Aorta (tissue), 5 donors: ENCODE results near the gene C9orf72. TPM values are rescaled to one million over a fixed set of nuclear protein-coding genes. Genes with fewer than 3 reads are reported as not detected.

Experiments used
- ATAC-seq: fragments of 200-7000 bp; cut with Tn5 transposase; one replicate; pipeline ENCODE4 v1.9.1; 2022; ENCODE audit warnings: moderate library complexity; ENCODE audit not compliant: low FRiP score
- DNase-seq, 2 donors: peaks; one replicate each; pipeline ENCODE4 v3.0.0-alpha.2; 2020
- H3K27ac ChIP-seq, 2 donors: one replicate each; pipeline ENCODE4 v1.5.1; 2013; ENCODE audit warnings: low read length in 2 of 2, mild to moderate bottlenecking in 2 of 2, moderate library complexity in 2 of 2, control low read depth in 1 of 2, inconsistent platforms in 1 of 2, low read depth in 1 of 2
- H3K27me3 ChIP-seq, 2 donors: one replicate each; pipeline ENCODE4 v1.6.1; 2013; ENCODE audit warnings: control low read depth in 1 of 2, low read length in 1 of 2, mild to moderate bottlenecking in 1 of 2, moderate library complexity in 1 of 2; ENCODE audit not compliant: insufficient read depth in 2 of 2, control insufficient read depth in 1 of 2
- H3K36me3 ChIP-seq, 2 donors: one replicate each; pipeline ENCODE4 v1.6.1; 2013; ENCODE audit warnings: control low read depth in 1 of 2, low read length in 1 of 2, mild to moderate bottlenecking in 1 of 2; ENCODE audit not compliant: insufficient read depth in 2 of 2, control insufficient read depth in 1 of 2
- H3K4me1 ChIP-seq, 2 donors: one replicate each; pipeline ENCODE4 v1.6.1; 2013; ENCODE audit warnings: low read length in 2 of 2, control low read depth in 1 of 2, mild to moderate bottlenecking in 1 of 2, moderate library complexity in 1 of 2; ENCODE audit not compliant: insufficient read depth in 2 of 2, control insufficient read depth in 1 of 2
- H3K4me3 ChIP-seq, 2 donors: one replicate each; pipeline ENCODE4 v1.5.1; 2013; ENCODE audit warnings: low read length in 2 of 2, control low read depth in 1 of 2, mild to moderate bottlenecking in 1 of 2
- H3K9me3 ChIP-seq: one replicate; pipeline ENCODE4 v1.6.1; 2013; ENCODE audit warnings: mild to moderate bottlenecking, low read length; ENCODE audit not compliant: control insufficient read depth
- WGBS, 2 donors: extraction: QIAGEN DNeasy Blood & Tissue Kit; methylation state at CpG; one replicate each; pipeline ENCODE4 v1.1.7; 2013; 5-methylcytosine and 5-hydroxymethylcytosine counted together
- intact Hi-C, 2 donors: fragments of 100-400 bp; cut with DNase I; formaldehyde crosslinking; loops; one replicate each; pipeline versions ENCODE4 v1.14.2 to v1.15.0; 2022
- polyA plus RNA-seq, 2 donors: library from polyadenylated mRNA; stranded (reverse); fragments of 200-250 nt; gene quantifications; one replicate each; pipeline ENCODE4 v1.2.3, GENCODE V29; 2013
- total RNA-seq, 2 donors: library from RNA; stranded (reverse); fragmentation: NEBNext Ultra II Directional; extraction: Animal tissue kit (Norgen Biotek cat#: 25700); gene quantifications; one replicate each; pipeline ENCODE4 v1.2.1, GENCODE V29; 2021
- donor health status: healthy with polysubstance abuse.
- donor health status: Bipolar disorder and iron deficiency.
- donor health status: DM: no; HTN: no; CAD: no.
- donor health status: DM: no; HTN: no; CAD: no.
- donor health status: DM: yes; HTN: yes; CAD: no.

C9orf72 gene
- total and polyA plus RNA-seq, 4 donors, result 5.5 to 26.7 (median 16.4) TPM

DNA sequence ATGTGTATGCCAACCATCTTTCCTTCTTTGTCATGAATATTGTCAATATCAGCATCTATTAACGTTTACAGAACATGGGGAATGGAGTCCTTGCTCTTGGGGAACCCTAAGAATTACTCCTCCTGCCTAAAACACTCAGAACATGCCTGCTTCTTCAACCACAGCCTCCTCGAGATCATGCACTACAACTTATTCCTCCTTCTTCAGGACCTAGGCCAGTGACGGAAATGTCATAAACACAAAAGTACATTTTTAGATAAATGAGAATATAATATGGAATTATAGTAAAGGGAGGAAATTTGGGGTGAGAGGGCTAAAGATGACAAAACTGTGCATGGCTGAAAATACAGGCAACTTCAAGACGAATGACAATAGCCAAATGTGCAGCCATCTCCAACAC lies 52.3 kb downstream of the C9orf72 start:
- H3K4me1 ChIP-seq, result peaks cover 0 to 4% of the 10 kb centered on the region in 2 donors
- no peak overlapping the region for H3K4me3 ChIP-seq
- no peak for ATAC-seq
- H3K27me3 ChIP-seq, result no peaks in the 10 kb centered on the region
- intact Hi-C loops, result no loop called here
- no peak overlapping the region for H3K27ac ChIP-seq
- DNase-seq, result no peak
- no peaks in the 10 kb centered on the region for H3K36me3 ChIP-seq
- WGBS, 2 donors, result 85 to 91% methylated on average over 4 of the region's 4 CpGs
- no peaks in the 10 kb centered on the region for H3K9me3 ChIP-seq

DNA sequence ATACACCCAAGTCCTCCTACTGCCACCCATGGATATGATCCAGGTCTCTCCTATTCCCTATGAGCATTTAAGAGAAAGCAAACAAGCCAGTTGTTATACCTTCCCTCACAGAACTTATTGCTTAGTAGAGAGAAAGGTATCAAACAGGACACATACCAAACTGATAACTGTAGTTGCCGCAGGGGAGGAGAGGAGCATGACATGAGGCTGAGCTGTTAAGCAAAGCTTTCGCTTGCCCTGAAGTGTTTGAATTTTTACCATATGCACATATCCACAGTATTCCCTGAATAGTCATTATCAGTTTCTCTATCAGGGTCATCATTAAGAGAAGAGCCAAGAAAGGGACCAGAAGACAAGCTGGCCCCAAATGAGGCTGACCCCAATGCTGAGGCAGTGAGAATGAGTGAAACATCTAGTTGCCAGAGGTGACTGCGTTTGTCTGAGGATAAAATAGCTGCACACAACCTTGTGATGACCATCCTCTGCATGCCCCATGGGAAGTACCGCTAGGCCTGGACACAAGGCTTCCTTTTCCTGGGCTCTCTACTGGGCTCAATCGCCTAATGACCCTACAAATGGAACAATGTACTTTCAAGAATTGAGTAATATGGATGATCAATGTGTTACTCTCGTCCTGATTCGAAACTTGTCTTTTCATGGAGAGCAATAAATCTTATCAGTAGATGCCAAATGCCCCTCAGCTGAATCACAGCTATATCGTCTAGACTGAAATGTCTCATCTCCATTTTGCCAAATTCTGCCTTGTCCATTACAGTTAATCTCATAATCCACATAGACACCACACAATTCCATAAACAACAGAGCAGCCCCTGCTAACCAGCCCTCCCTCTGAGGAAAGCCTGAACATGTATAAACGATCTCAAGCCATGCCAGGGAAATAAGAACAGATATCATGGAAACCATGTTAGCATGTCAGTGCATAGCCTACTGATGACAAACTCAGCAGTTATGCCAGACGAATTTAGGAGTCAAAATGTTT lies 53.5 kb downstream of the C9orf72 start:
- no peaks in the 10 kb centered on the region for H3K36me3 ChIP-seq
- 88% methylated on average over 10 of the region's 10 CpGs for WGBS, 2 donors
- no peak overlapping the region for H3K4me3 ChIP-seq
- H3K27me3 ChIP-seq, result no peaks in the 10 kb centered on the region
- ATAC-seq, result no peak
- DNase-seq, result no peak
- no peak overlapping the region for H3K27ac ChIP-seq
- H3K9me3 ChIP-seq, result no peaks in the 10 kb centered on the region
- peaks cover 0 to 4% of the 10 kb centered on the region in 2 donors for H3K4me1 ChIP-seq
- intact Hi-C loops, result no loop called here

DNA sequence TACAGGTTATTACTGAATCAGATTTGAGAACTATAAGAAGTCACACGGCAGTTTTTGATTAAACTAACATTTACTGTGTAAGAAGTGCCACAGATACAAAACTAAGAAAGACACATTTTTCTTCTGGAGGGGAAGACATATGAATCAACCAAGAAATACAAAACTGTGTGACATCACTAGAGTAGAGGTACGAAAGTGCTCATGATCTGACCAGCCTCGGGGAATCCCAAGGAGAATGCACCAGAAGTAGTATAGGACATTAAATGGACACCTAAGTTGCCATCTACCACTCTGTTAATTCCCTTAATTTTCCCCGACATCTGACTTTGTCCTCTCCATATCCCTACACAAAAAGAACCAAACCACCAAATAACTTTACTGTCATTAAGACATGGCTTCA lies 54.5 kb downstream of the C9orf72 start:
- Histone ChIP-seq H3K4me1 (peaks cover 0 to 6% of the 10 kb centered on the region in 2 donors), H3K36me3 (no peaks in the 10 kb centered on the region), H3K9me3 (no peaks in the 10 kb centered on the region), H3K27ac (no peak overlapping the region), H3K27me3 (no peaks in the 10 kb centered on the region), H3K4me3 (no peak overlapping the region)
- ATAC-seq (no peak), DNase-seq (no peak)
- intact Hi-C loops, result no loop called here
- WGBS, 2 donors, result 93 to 94% methylated on average over 4 of the region's 4 CpGs

DNA sequence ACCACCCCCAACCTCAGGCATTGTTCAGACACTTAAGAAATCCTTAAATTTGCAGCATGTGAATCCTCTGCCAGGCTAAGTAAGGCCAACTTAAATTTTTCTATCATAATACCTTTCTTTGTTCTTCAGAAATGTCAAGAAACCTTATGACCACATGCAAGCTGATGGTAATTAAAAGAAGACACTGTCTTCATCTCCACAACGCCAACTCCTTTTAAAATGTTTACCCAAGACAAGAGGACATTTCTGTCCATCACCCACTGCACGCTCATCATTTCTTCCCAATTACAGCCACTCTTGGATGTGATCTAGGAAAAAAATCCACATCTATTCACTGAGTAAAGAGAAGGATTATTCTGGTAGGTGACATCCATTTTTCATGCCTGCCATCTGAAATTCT lies 55.3 kb downstream of the C9orf72 start:
- H3K27ac ChIP-seq, result no peak overlapping the region

DNA sequence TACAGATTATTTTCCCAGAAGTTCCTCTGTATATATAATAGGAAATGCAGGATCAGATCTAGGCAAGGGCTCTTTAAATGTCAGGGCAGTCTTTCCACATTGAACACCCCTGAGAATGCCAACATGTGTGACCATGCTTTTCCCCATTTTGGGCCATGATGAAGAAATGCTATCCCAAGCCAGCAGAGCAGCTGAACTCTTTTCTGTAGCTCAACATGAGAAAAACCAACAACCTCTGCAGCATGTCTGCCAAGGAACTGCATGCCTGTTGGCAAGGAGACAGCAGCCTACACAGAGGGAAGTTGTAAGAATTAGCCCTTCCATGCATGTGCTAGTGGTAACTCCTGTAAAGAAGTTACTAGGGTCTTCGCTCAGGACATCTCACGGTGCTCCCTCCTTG lies 58.7 kb downstream of the C9orf72 start:
- no peak overlapping the region for H3K27ac ChIP-seq
- no peak for ATAC-seq

More for the DNA sequence above, 55.3 kb downstream of the C9orf72 start:
- Histone ChIP-seq H3K27me3 (no peaks in the 10 kb centered on the region), H3K4me3 (no peak overlapping the region), H3K36me3 (no peaks in the 10 kb centered on the region), H3K9me3 (no peaks in the 10 kb centered on the region), H3K4me1 (peaks cover 0 to 6% of the 10 kb centered on the region in 2 donors)
- ATAC-seq, result no peak
- WGBS, 2 donors, result 97% methylated on average over 2 of the region's 2 CpGs
- no peak for DNase-seq
- intact Hi-C loops, result no loop called here

DNA sequence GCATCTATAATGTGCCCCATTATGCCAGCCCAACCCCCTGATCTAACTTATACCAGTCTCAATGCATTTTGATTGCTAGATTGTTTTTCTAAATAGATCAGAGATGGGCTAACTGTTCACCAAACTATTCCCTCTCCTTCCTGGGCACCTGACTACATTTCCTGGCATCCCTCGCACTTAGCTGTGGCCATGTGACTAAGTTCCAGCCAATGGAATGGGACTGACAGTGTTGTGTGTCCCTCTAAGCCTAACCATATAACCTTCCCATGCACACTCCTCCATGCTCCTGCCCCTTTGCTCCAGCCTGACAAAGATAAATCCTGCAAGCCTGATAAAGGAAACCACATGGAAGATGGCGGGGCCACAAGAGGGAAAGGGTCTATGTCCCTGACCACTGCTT lies 61.5 kb downstream of the C9orf72 start:
- no peak for ATAC-seq
- Histone ChIP-seq H3K4me1 (peaks cover 0 to 4% of the 10 kb centered on the region in 2 donors), H3K36me3 (no peaks in the 10 kb centered on the region), H3K27ac (no peak overlapping the region), H3K27me3 (peaks cover 0 to 2% of the 10 kb centered on the region in 2 donors), H3K9me3 (no peaks in the 10 kb centered on the region), H3K4me3 (no peak overlapping the region)
- 89 to 98% methylated on average over 2 of the region's 2 CpGs for WGBS, 2 donors
- intact Hi-C loops, result no loop called here
- DNase-seq, result no peak

More for the DNA sequence above, 58.7 kb downstream of the C9orf72 start:
- H3K36me3 ChIP-seq, result no peaks in the 10 kb centered on the region
- no peaks in the 10 kb centered on the region for H3K9me3 ChIP-seq
- 85 to 93% methylated on average over 2 of the region's 2 CpGs for WGBS, 2 donors
- intact Hi-C loops, result no loop called here
- H3K4me1 ChIP-seq, result peaks cover 0 to 4% of the 10 kb centered on the region in 2 donors
- no peak overlapping the region for H3K4me3 ChIP-seq
- DNase-seq, result no peak
- no peaks in the 10 kb centered on the region for H3K27me3 ChIP-seq

DNA sequence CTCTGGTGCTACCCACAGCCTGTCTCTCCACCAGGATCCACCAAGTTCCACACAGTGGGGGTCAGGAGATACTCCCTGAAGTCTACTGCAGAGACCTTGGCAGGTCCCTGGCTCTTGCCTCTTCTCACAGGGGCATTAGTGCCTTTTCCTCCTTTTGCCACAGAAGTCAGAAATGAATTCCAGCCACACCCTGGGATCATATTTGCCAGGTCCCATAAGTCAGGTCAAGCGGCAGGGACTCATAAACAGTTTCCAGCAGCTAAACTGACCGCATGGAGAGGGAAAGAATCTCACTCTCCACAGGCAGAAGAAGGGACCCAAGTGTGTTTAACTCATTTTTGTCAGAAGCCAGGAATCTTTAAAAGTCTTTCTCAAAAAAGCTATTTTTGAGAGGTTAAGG lies 62.5 kb downstream of the C9orf72 start:
- no peaks in the 10 kb centered on the region for H3K36me3 ChIP-seq
- 90 to 96% methylated on average over 2 of the region's 2 CpGs for WGBS, 2 donors
- DNase-seq (no peak), ATAC-seq (no peak)
- H3K27ac ChIP-seq, result no peak overlapping the region
- no peak overlapping the region for H3K4me3 ChIP-seq
- H3K9me3 ChIP-seq, result no peaks in the 10 kb centered on the region
- intact Hi-C loops, result no loop called here
- peaks cover 0 to 2% of the 10 kb centered on the region in 2 donors for H3K27me3 ChIP-seq
- peaks cover 0 to 2% of the 10 kb centered on the region in 2 donors for H3K4me1 ChIP-seq

DNA sequence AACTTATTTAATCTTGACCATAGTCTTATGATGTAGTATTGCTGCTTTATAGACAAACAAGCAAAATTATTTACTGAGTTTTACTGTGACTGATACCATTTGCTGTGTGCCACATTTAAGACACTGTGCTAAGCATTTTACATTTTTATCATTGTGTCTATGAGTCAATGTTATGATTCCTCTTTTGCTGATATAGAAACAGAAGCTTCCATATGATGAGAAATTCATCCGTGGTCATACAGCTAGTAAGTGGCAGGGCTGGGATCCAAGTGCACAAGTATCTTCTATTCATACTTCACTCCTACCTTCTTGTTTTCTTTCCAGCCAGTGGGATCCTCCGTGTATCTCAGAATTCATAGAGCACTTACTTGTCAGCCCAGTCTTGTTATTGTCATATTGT lies 66.3 kb downstream of the C9orf72 start:
- Histone ChIP-seq H3K4me1 (no peaks in the 10 kb centered on the region), H3K27me3 (peaks cover 0 to 2% of the 10 kb centered on the region in 2 donors), H3K27ac (no peak overlapping the region), H3K9me3 (peaks cover 1% of the 10 kb centered on the region), H3K36me3 (no peaks in the 10 kb centered on the region), H3K4me3 (no peak overlapping the region)
- WGBS, 2 donors, result 47 to 67% methylated on average over 2 of the region's 2 CpGs
- intact Hi-C loops, result no loop called here
- DNase-seq (no peak), ATAC-seq (no peak)

DNA sequence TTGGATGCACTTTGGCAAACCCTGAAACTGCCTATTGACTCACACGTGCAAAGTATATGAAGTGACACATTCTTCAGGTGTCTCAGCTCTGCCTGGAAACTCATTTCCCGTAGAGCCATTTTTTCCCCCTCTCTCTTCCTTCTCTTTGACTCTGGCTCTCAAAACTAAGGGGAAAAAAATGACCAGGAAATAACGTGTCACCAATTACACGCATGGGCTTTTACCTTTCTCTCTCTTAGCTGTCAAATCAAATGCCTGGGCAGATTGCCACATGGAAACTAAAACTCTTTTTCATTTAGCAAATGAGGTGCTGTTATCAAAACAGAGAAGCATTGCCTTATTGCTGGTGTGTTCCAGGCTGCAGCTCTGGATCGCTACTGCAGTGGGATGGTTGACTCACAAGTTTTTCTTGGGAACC lies 67.5 kb downstream of the C9orf72 start:
- WGBS, 2 donors, result 68 to 72% methylated on average over 5 of the region's 5 CpGs
- Histone ChIP-seq H3K4me3 (no peak overlapping the region), H3K36me3 (no peaks in the 10 kb centered on the region), H3K4me1 (no peaks in the 10 kb centered on the region), H3K27me3 (peaks cover 0 to 2% of the 10 kb centered on the region in 2 donors), H3K9me3 (peaks cover 1% of the 10 kb centered on the region), H3K27ac (no peak overlapping the region)
- ATAC-seq (no peak), DNase-seq (no peak)
- intact Hi-C loops, result no loop called here
